ENCODE measurements around the gene CISTR. TPM values are rescaled to one million over a fixed set of nuclear protein-coding genes. Genes with fewer than 3 reads are reported as not detected.

CISTR gene
- total RNA-seq, 4 donors from 2014 or later: 1.4 TPM; not detected in 3

DNA sequence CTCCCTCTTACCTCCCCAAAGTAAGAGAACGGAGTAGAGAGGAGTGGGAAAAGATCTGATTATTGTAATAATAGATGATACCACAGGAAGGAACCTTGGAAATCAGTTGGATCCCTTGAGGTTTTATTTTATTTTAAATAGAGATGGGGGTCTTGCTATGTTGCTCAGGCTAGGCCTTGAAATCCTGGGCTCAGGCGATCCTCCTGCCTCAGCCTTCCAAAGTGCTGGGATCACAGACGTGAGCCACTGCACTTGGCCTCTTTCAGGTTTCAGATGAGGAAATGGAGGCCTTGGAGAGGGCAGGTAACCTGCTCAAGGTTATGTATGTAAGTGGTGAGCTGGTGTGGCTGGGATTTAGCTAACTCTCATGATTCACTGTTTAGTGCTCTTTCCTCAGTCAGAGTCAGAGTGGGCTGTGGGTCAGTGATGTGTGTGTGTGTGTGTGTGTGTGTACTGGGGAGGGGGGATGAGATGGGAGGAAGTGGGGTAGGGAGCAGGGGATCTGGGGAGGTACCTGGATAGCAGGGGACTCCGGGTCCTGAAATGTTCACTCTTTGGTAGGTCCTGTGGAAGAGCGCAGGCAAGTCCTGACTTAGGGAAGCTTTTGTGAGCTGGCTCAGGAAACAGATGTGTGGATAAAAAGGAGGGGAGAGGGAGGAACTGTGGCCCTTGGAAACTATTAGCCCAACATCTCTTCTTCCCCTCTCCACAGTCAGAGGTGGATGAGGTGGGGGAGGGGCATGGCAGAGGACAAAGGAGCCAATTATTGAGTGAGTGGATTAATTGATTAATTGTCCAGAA is 4.7 kb upstream of the CISTR start:
- no peaks in the 10 kb centered on the region for H3K36me3 ChIP-seq
- peaks cover 57% of the 10 kb centered on the region for H3K27me3 ChIP-seq
- TF ChIP-seq, protein P1, sequence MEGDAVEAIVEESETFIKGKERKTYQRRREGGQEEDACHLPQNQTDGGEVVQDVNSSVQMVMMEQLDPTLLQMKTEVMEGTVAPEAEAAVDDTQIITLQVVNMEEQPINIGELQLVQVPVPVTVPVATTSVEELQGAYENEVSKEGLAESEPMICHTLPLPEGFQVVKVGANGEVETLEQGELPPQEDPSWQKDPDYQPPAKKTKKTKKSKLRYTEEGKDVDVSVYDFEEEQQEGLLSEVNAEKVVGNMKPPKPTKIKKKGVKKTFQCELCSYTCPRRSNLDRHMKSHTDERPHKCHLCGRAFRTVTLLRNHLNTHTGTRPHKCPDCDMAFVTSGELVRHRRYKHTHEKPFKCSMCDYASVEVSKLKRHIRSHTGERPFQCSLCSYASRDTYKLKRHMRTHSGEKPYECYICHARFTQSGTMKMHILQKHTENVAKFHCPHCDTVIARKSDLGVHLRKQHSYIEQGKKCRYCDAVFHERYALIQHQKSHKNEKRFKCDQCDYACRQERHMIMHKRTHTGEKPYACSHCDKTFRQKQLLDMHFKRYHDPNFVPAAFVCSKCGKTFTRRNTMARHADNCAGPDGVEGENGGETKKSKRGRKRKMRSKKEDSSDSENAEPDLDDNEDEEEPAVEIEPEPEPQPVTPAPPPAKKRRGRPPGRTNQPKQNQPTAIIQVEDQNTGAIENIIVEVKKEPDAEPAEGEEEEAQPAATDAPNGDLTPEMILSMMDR (IDR thresholded peaks at IDR 0.05): no peak
- TF ChIP-seq POLR2A (IDR thresholded peaks at IDR 0.05) (no peak), POLR2AphosphoS5 (IDR thresholded peaks at IDR 0.05) (no peak), EP300 (IDR thresholded peaks at IDR 0.05) (no peak)
- peaks cover 0 to 25% (median 7%) of the 10 kb centered on the region in 3 donors for H3K4me1 ChIP-seq
- peak; percentile 9 for ATAC-seq
- H3K4me3 ChIP-seq: no peak overlapping the region
- no peaks in the 10 kb centered on the region for H3K9me3 ChIP-seq
- WGBS, 2 donors (ENCODE audit: low coverage in 1 of 2): 86% methylated on average over 3 to 4 of the region's 5 CpGs
- no peak overlapping the region for H3K27ac ChIP-seq

DNA sequence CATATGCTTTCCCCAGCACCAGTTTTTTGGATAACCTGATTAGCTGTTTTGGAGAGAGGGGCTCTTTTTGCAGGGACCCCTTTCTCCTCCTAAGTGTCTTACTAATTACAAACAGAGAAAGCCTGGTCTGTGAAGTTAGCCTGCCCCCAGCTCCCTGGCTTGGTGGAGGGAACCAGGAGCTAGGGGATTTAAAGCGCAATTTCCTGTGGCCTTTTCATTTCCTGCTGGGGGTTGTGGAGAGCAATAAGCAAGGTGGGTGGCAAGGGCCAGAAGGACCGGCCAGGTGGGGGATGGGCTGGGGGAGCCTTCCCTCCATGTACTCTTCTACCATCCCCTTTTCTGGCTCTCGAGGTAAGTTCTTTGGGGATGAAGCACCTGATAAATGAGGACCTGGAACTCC is 4.1 kb upstream of the CISTR start:
- H3K27ac ChIP-seq: no peak overlapping the region
- WGBS, 2 donors (ENCODE audit: low coverage in 1 of 2): 27 to 42% methylated on average over 2 to 3 of the region's 3 CpGs
- no peak overlapping the region for H3K4me3 ChIP-seq
- TF ChIP-seq POLR2A (IDR thresholded peaks at IDR 0.05): no peak
- TF ChIP-seq, protein P1 (IDR thresholded peaks at IDR 0.05): no peak
- TF ChIP-seq POLR2AphosphoS5 (IDR thresholded peaks at IDR 0.05): no peak
- TF ChIP-seq EP300 (IDR thresholded peaks at IDR 0.05): no peak
- H3K27me3 ChIP-seq: peaks cover 57% of the 10 kb centered on the region
- peaks cover 0 to 31% (median 11%) of the 10 kb centered on the region in 3 donors for H3K4me1 ChIP-seq
- H3K9me3 ChIP-seq: no peaks in the 10 kb centered on the region
- ATAC-seq: no peak
- no peaks in the 10 kb centered on the region for H3K36me3 ChIP-seq

DNA sequence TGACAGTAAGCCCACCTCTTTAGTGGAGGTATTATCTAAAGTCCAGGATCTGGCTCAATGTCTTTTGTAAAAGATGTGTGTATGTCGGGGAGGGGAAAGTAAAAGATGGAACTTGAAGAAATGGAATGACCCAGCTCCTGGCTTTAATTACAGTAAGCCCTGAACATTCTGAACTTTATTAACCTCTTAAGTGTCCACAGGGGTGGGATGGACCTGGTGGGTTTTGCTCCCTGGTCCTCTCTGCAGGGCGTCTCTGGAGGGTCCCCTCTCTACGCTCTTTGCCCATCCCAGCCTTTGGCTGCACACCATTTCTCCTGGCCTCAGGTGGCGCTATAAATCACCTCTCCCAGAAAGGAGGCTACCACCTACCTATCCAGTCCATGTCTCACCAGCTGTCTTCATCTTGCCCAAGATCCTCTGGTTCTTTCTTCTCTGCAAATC is 3.7 kb upstream of the CISTR start:
- no peaks in the 10 kb centered on the region for H3K9me3 ChIP-seq
- peaks cover 57% of the 10 kb centered on the region for H3K27me3 ChIP-seq
- WGBS, 2 donors (ENCODE audit: low coverage in 1 of 2): 80 to 87% methylated on average over 1 to 4 of the region's 4 CpGs
- TF ChIP-seq POLR2A (IDR thresholded peaks at IDR 0.05): no peak
- TF ChIP-seq, protein P1 (IDR thresholded peaks at IDR 0.05): no peak
- TF ChIP-seq POLR2AphosphoS5 (IDR thresholded peaks at IDR 0.05): no peak
- TF ChIP-seq EP300 (IDR thresholded peaks at IDR 0.05): no peak
- H3K27ac ChIP-seq: no peak overlapping the region
- H3K36me3 ChIP-seq: no peaks in the 10 kb centered on the region
- no peak overlapping the region for H3K4me3 ChIP-seq
- peaks cover 0 to 35% (median 11%) of the 10 kb centered on the region in 3 donors for H3K4me1 ChIP-seq
- ATAC-seq: no peak

DNA sequence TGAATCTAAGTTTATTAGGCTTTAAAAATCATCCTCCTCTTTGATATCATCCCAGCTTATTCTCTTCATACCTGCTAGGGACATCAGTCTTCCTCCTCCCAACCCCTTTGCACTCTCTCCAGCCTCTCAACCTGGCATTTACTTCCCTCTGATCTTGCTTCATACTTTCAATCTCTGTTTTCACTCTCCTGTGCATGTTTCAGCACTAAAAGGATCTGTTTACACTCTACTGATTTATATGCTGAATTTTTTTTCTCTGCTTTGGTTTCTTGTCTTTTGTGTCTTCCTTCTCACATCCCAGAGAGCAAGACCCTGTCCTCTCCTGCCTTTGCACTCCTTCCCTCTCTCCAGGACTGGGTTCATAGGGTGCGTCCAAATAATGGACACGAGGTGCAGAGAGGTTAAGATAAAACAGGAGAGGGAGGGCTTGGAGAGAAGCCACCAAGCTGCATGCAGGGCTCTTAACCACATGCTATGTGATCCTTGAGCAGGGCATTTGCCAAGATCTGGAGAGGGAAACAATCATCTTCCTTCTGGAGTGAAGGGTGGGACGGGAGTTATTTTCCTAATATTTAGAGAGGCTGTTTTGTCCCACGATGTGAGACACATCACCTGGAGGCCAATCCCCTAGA is 3.0 kb upstream of the CISTR start:
- TF ChIP-seq, protein P1 (IDR thresholded peaks at IDR 0.05): no peak
- TF ChIP-seq POLR2A (IDR thresholded peaks at IDR 0.05): no peak
- TF ChIP-seq POLR2AphosphoS5 (IDR thresholded peaks at IDR 0.05): no peak
- no peak for TF ChIP-seq EP300 (IDR thresholded peaks at IDR 0.05)
- Histone ChIP-seq H3K36me3 (no peaks in the 10 kb centered on the region), H3K27me3 (peaks cover 55% of the 10 kb centered on the region), H3K9me3 (no peaks in the 10 kb centered on the region), H3K4me3 (no peak overlapping the region), H3K27ac (no peak overlapping the region), H3K4me1 (peaks cover 0 to 39% (median 11%) of the 10 kb centered on the region in 3 donors)
- WGBS, 2 donors (ENCODE audit: low coverage in 1 of 2): 16% methylated on average over 3 of the region's 4 CpGs; no CpG with 5 or more reads in 1 of the 2 donors
- no peak for ATAC-seq

Data from gastroesophageal sphincter (tissue), 4 donors.